IMR-90 (cell line): ENCODE measurements around the gene PLXND1.

Experiments
- CEBPB ChIP-seq: IDR thresholded peaks from 2 replicates; pipeline ENCODE4 v1.6.1; 2012; ENCODE audit warnings: low read depth, low read length, improper control_type of control experiment
- CTCF ChIP-seq: conservative IDR thresholded peaks from 2 replicates; pipeline ENCODE4 v1.5.1; 2012; ENCODE audit warnings: mild to moderate bottlenecking, low read depth, low read length, improper control_type of control experiment
- POLR2A ChIP-seq: IDR thresholded peaks from 2 replicates; pipeline ENCODE4 v1.6.1; 2012; ENCODE audit warnings: mild to moderate bottlenecking, low read depth, low read length
- RAD21 ChIP-seq: IDR thresholded peaks from 2 replicates; pipeline ENCODE4 v1.6.1; 2012; ENCODE audit warnings: low read length, improper control_type of control experiment
- RFX5 ChIP-seq: IDR thresholded peaks from 2 replicates; pipeline ENCODE4 v1.8.0; 2012; ENCODE audit warnings: low read depth, mild to moderate bottlenecking, low read length, moderate library complexity
- SMC3 ChIP-seq: fragments of 150-350 bp; IDR thresholded peaks from 2 replicates; pipeline ENCODE4 v1.6.1; 2016; ENCODE audit warnings: low read depth, mild to moderate bottlenecking, antibody characterized with exemption, low read length, moderate library complexity

GRCh38 chr3:129549805-129550204 lies 56.7 kb downstream of the PLXND1 start:
- TF ChIP-seq SMC3 (no peak), CTCF (no peak), RAD21 (no peak), CEBPB (no peak), POLR2A (no peak), RFX5 (no peak)
